HG03571 (cell line): ENCODE measurements around the gene SHISA4.
"Not testable (repeated sequence)": the region's sequence is repeated elsewhere in the genome, so short reads cannot be mapped to it uniquely, and the experiment has no call there.

Experiments
- ATAC-seq: cut with Tn5 transposase; IDR thresholded peaks from one replicate; pipeline ENCODE4 v1.9.1; 2021; ENCODE audit not compliant: unreplicated experiment

SHISA4 gene

GRCh38 chr1:201888282-201889089 is at the start of gene SHISA4:
Gene SHISA4, plus strand, starts transcription at chr1:201888898. Its CDS starts 97 bp downstream, at chr1:201888995.
- no peak for ATAC-seq

GRCh38 chr1:201839089-201839488 is 49.6 kb upstream of the SHISA4 start:
- ATAC-seq = not testable (repeated sequence)

GRCh38 chr1:201840055-201840454 is 48.6 kb upstream of the SHISA4 start:
- no peak for ATAC-seq

- ATAC-seq = no peak
Observed at GRCh38 chr1:201840490-201840889, 48.2 kb upstream of the SHISA4 start.

GRCh38 chr1:201841265-201841912 is 47.3 kb upstream of the SHISA4 start:
- ATAC-seq = no peak

- no peak for ATAC-seq
Observed at GRCh38 chr1:201842472-201843027, 46.1 kb upstream of the SHISA4 start.

- ATAC-seq = no peak
Observed at GRCh38 chr1:201845331-201846083, 43.2 kb upstream of the SHISA4 start.

- no peak for ATAC-seq
Observed at GRCh38 chr1:201847150-201847549, 41.5 kb upstream of the SHISA4 start.

- ATAC-seq = no peak
Observed at GRCh38 chr1:201848230-201848629, 40.5 kb upstream of the SHISA4 start.

- no peak for ATAC-seq
Observed at GRCh38 chr1:201849372-201850052, 39.2 kb upstream of the SHISA4 start.

GRCh38 chr1:201850053-201850397 is 38.7 kb upstream of the SHISA4 start:
- ATAC-seq = no peak

- no peak for ATAC-seq
Observed at GRCh38 chr1:201851949-201852348, 36.7 kb upstream of the SHISA4 start.

GRCh38 chr1:201856722-201857121 is 32.0 kb upstream of the SHISA4 start:
- ATAC-seq = not testable (repeated sequence)

- ATAC-seq = no peak
Observed at GRCh38 chr1:201859424-201859823, 29.3 kb upstream of the SHISA4 start.

- no peak for ATAC-seq
Observed at GRCh38 chr1:201861448-201861847, 27.2 kb upstream of the SHISA4 start.

GRCh38 chr1:201870397-201870796 is 18.3 kb upstream of the SHISA4 start:
- ATAC-seq = no peak

GRCh38 chr1:201874672-201875071 is 14.0 kb upstream of the SHISA4 start:
- no peak for ATAC-seq

- no peak for ATAC-seq
Observed at GRCh38 chr1:201876148-201876818, 12.4 kb upstream of the SHISA4 start.

GRCh38 chr1:201877877-201878401 is 10.8 kb upstream of the SHISA4 start:
- ATAC-seq = no peak

- ATAC-seq = no peak
Observed at GRCh38 chr1:201880928-201881571, 7.6 kb upstream of the SHISA4 start.
